Cerebellar nuclear complex (tissue), 1 donor: ENCODE data around the gene ALG3.

Experiments used
- DNase-seq, 2 experiments: peaks; one replicate each; lab custom pipeline; 2025; lab: John Stamatoyannopoulos, UW

ALG3 gene

DNA sequence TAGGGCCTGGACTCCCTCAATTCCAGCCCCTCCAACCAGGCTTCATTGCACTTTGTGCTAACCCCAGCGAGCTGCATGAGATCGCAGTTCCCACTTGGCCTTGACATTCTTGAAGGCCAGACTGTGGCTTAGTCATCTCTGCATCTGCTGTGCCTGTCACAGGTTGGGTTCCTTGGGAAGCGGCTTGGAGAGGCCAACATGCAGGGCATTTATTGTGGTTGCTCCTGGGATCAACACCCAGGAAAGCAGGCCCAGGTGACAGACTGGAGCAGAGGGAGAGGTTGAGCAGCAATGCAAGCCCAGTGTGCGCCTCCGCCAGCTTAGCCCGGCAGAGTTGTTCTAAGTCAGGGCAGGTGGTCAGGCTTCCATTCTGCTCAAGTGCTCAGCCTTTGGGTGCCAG, 52.2 kb downstream of the ALG3 start:
- no peak for DNase-seq

DNA sequence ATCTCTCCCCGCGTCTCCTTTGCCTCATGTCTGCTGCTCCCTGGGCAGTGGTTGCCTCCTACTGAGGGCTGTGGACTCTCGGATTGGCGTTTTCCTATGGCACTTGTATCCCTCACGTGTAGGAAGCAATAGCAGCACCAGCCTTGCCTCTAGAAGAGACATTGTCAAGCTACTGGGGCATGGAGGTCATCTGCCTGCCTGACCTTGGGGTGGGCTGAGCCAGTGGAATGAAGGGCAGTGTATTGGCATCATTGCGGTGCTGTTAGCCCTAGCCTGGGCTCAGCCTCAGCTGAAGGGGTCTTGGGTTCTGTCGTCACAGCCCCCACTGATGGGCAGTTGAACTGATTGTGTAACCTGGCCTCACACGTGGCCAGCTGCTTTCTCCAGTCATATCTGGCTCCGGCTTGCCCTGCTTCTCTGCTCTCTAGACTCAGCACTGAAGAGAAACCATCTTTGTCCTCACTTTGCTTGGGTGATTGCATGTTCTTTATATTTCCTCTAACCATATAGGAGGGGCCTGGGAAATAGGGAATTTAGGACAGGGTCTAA, 54.7 kb downstream of the ALG3 start:
- DNase-seq, result no peak

DNA sequence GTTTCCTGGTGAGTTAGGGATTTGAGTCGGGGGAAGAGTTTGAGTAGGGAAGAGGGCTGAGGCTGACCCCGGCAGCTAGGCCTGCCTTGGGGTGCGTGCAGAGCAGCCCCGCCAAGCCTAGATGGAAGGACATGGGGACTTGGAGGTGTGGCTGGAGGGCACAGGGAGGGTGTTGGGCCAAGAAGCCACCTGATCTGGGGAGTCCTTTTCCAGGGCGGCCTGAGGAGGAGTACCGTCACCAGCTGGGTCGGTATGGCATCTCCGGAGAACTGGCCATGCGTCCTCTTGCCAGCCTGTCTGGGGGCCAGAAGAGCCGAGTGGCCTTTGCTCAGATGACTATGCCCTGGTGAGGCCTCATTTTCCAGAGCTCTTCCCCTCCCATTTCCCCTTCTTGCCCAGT, 55.9 kb downstream of the ALG3 start:
- no peak for DNase-seq
